Ascending aorta (tissue), 2 donors: ENCODE data around the gene BBS7. TPM values are rescaled to one million over a fixed set of nuclear protein-coding genes. Genes with fewer than 3 reads are reported as not detected.

ENCODE experiments used
- DNase-seq, 2 donors: peaks; one replicate each; pipeline ENCODE4 v3.0.0-alpha.2; 2019; ENCODE audit warnings: low spot score in 2 of 2
- H3K27ac ChIP-seq, 2 donors: fragments of 200-600 bp; sonication (generic); one replicate each; pipeline ENCODE4 v1.5.1; 2016 to 2017; ENCODE audit warnings: mild to moderate bottlenecking in 1 of 2
- H3K27me3 ChIP-seq: fragments of 200-600 bp; sonication (generic); one replicate; pipeline ENCODE4 v1.5.1; 2017
- H3K36me3 ChIP-seq, 2 donors: fragments of 200-600 bp; sonication (generic); one replicate each; pipeline ENCODE4 v1.5.1; 2016
- H3K4me1 ChIP-seq, 2 donors: fragments of 200-600 bp; sonication (generic); one replicate each; pipeline ENCODE4 v1.5.1; 2016 to 2017; ENCODE audit warnings: mild to moderate bottlenecking in 1 of 2
- H3K4me3 ChIP-seq, 2 donors: fragments of 200-600 bp; sonication (generic); one replicate each; pipeline ENCODE4 v1.5.1; 2016 to 2017; ENCODE audit warnings: mild to moderate bottlenecking in 1 of 2
- H3K9me3 ChIP-seq, 2 donors: fragments of 200-600 bp; sonication (generic); one replicate each; pipeline ENCODE4 v1.5.1; 2016
- intact Hi-C: fragments of 100-400 bp; cut with DNase I; formaldehyde crosslinking; loops from one replicate; pipeline ENCODE4 v1.15.1; 2023
- total RNA-seq: library from RNA; depleted of rRNA; stranded (reverse); fragments of >200 nt; gene quantifications from one replicate; pipeline ENCODE4 v1.1.0, GENCODE V29; 2016
- TF ChIP-seq, protein P1 (sequence below), 3 experiments: fragments of 200-600 bp in 2 of 3; fragments of 450-650 bp in 1 of 3; sonication (generic) in 2 of 3; IDR thresholded peaks; one replicate each; pipeline ENCODE4 v1.5.1; 2016 to 2019; ENCODE audit warnings: antibody characterized with exemption in 3 of 3, mild to moderate bottlenecking in 1 of 3, moderate library complexity in 1 of 3

The BBS7 gene
- total RNA-seq, 1 donor from 2014 or later = 5.6 TPM

DNA sequence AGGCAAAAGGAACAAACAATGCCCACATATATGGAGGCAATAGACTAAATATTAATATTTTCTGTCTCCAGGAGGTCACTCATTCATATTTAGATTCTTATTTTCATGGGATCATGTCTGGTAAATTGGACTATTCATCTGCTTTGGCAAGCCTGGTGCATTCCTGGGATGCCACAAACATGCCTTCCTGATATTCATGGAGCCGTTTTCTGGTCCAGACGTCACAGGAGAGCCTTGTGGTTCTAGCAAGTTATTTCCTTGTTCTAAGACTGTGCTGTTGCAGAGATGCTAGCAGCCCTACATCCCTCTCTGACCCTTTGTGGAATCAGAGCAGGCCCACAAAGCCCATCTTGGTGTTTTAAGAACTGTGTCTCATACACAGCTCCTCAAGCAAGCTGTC, 85.3 kb downstream of the BBS7 start:
- Histone ChIP-seq H3K27me3 (no peaks in the 10 kb centered on the region), H3K4me3 (no peak overlapping the region), H3K9me3 (no peaks in the 10 kb centered on the region), H3K27ac (no peak overlapping the region), H3K4me1 (no peaks in the 10 kb centered on the region), H3K36me3 (no peaks in the 10 kb centered on the region)
- no peak for DNase-seq
- TF ChIP-seq, protein P1, sequence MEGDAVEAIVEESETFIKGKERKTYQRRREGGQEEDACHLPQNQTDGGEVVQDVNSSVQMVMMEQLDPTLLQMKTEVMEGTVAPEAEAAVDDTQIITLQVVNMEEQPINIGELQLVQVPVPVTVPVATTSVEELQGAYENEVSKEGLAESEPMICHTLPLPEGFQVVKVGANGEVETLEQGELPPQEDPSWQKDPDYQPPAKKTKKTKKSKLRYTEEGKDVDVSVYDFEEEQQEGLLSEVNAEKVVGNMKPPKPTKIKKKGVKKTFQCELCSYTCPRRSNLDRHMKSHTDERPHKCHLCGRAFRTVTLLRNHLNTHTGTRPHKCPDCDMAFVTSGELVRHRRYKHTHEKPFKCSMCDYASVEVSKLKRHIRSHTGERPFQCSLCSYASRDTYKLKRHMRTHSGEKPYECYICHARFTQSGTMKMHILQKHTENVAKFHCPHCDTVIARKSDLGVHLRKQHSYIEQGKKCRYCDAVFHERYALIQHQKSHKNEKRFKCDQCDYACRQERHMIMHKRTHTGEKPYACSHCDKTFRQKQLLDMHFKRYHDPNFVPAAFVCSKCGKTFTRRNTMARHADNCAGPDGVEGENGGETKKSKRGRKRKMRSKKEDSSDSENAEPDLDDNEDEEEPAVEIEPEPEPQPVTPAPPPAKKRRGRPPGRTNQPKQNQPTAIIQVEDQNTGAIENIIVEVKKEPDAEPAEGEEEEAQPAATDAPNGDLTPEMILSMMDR (IDR thresholded peaks at IDR 0.05) = no peak
- intact Hi-C loops = no loop called here

DNA sequence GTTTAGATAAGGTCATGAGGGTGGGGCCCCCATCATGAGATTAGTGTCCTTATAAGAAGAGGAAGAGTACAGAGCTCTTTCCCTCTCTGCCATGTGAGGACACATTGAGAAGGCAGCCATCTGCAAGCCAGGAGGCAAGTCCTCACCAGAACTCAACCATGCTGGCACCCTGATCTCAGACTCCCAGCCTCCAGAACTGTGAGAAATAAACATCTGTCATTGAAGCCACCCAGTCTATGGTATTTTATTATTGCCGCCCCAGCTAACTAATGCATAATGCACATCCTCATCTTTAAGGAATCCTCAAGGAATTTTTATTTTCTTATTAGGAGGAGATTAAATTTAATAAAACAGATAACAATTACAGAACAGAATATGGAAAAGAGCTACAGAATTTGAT, 85.9 kb downstream of the BBS7 start:
- DNase-seq = no peak
- no peaks in the 10 kb centered on the region for H3K9me3 ChIP-seq
- no peaks in the 10 kb centered on the region for H3K4me1 ChIP-seq
- H3K27me3 ChIP-seq = no peaks in the 10 kb centered on the region
- no peak overlapping the region for H3K4me3 ChIP-seq
- TF ChIP-seq, protein P1 (IDR thresholded peaks at IDR 0.05) = no peak
- intact Hi-C loops = no loop called here
- no peaks in the 10 kb centered on the region for H3K36me3 ChIP-seq
- no peak overlapping the region for H3K27ac ChIP-seq

DNA sequence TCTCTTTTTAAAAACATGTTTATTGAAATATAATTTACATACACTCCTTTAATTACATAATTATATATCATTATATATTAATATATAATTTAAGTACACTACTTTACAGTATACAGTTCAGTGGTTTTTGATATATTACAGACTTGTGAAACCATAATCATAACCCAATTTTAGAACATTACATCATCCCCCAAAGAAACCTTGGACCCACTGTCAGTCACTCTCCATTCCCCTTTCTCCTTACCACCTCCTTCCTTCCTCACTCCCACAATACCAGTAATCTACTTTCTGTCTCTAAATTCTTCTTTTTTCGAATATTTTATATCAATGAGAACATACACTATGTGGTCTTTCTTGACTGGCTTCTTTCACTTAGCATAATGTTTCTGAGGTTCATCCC, 87.1 kb downstream of the BBS7 start:
- no peaks in the 10 kb centered on the region for H3K4me1 ChIP-seq
- intact Hi-C loops = no loop called here
- H3K27me3 ChIP-seq = no peaks in the 10 kb centered on the region
- TF ChIP-seq, protein P1 (IDR thresholded peaks at IDR 0.05) = no peak
- H3K36me3 ChIP-seq = no peaks in the 10 kb centered on the region
- no peak overlapping the region for H3K4me3 ChIP-seq
- no peak for DNase-seq
- no peak overlapping the region for H3K27ac ChIP-seq
- H3K9me3 ChIP-seq = no peaks in the 10 kb centered on the region

DNA sequence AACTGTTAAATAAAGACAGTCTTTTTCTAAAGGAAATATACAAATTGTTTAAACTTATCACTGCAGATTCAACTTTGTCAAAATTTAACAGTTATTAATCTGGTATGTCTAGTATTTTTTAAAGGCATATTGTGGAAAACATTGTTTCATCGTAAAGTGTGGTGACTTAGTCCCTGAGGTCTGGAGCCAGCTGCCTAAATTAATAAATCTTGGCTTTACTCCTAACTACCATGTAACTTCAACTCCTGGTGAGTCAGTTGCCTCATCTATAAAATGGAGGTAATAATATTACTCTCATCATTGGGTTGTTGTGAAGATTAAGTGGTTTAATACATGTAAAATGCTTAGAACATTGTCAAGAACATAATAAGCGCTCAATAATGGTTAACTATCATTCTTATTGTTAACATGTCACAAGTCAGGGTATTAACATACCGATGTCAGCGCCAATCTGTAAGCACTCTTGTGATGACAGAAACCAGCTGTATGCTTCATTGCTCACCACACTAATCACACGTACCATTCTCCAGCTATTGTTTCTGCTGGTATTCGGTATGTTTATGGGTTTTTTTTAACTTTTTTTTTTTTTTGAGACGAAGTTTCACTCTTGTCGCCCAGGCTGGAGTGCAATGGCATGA, 91.2 kb downstream of the BBS7 start:
- TF ChIP-seq, protein P1 (IDR thresholded peaks at IDR 0.05) = no peak
- H3K4me1 ChIP-seq = no peaks in the 10 kb centered on the region
- DNase-seq = no peak
- intact Hi-C loops = no loop called here
- no peaks in the 10 kb centered on the region for H3K27me3 ChIP-seq
- no peaks in the 10 kb centered on the region for H3K9me3 ChIP-seq
- no peak overlapping the region for H3K27ac ChIP-seq
- H3K4me3 ChIP-seq = no peak overlapping the region
- H3K36me3 ChIP-seq = no peaks in the 10 kb centered on the region

DNA sequence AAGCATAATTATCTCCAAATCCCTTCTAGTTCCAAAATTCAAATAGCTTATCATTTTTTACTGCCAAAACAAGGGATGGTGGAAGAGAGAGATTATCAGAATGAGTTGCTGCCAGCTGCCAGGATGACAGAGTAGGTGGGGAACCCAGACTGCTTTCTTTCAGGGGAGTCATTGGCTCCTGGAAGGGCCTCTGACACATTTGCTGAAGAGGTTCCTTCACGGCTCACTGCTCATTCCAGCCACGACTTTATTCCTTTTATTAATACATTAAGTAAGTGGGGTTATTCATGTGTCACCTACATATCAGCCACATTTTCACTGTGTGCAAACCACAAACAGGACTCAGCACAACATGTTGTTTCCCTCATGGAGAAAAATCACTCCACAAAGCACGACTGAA, 92.6 kb downstream of the BBS7 start:
- TF ChIP-seq, protein P1 (IDR thresholded peaks at IDR 0.05) = no peak
- intact Hi-C loops = no loop called here
- H3K9me3 ChIP-seq = no peaks in the 10 kb centered on the region
- no peak overlapping the region for H3K27ac ChIP-seq
- H3K4me1 ChIP-seq = no peaks in the 10 kb centered on the region
- H3K36me3 ChIP-seq = no peaks in the 10 kb centered on the region
- no peak for DNase-seq
- no peak overlapping the region for H3K4me3 ChIP-seq
- no peaks in the 10 kb centered on the region for H3K27me3 ChIP-seq
